ENCODE results near the gene SLC35F3.
A peak's percentile ranks its signal among the peaks of the same experiment; 100 is the strongest.

The SLC35F3 gene

DNA sequence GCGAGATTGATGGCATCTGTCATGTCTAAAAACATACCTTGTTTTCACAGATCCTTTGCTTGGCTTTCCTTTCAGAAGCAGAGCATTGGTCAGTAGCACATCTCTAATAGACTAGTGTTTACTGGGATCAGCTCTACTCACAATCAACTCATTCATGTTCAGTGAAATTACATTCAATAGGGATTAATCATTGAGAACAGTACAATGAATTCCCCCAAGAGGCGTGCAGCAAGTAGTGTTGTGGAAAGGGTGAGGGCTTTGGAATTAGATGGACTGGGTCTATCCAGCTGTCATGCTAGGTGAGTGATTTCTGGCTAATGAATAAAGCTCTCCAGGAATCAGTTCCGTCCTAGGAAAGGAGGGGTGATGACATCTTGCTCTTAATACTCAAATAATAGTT lies 313.6 kb downstream of the SLC35F3 start:
- no peak overlapping the region for H3K27ac ChIP-seq
- peaks cover 26% of the 10 kb centered on the region for H3K27me3 ChIP-seq (ENCODE audit: insufficient read depth, low read depth, severe bottlenecking)
- no peak overlapping the region for H3K4me3 ChIP-seq (ENCODE audit: low read depth, low read length)
- H3K36me3 ChIP-seq: no peaks in the 10 kb centered on the region
- H3K9me3 ChIP-seq (ENCODE audit: severe bottlenecking): no peaks in the 10 kb centered on the region
- TF ChIP-seq, protein P1, sequence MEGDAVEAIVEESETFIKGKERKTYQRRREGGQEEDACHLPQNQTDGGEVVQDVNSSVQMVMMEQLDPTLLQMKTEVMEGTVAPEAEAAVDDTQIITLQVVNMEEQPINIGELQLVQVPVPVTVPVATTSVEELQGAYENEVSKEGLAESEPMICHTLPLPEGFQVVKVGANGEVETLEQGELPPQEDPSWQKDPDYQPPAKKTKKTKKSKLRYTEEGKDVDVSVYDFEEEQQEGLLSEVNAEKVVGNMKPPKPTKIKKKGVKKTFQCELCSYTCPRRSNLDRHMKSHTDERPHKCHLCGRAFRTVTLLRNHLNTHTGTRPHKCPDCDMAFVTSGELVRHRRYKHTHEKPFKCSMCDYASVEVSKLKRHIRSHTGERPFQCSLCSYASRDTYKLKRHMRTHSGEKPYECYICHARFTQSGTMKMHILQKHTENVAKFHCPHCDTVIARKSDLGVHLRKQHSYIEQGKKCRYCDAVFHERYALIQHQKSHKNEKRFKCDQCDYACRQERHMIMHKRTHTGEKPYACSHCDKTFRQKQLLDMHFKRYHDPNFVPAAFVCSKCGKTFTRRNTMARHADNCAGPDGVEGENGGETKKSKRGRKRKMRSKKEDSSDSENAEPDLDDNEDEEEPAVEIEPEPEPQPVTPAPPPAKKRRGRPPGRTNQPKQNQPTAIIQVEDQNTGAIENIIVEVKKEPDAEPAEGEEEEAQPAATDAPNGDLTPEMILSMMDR (IDR thresholded peaks at IDR 0.05; ENCODE audit: low read depth, low read length): no peak
- DNase-seq: peak; percentile 58

DNA sequence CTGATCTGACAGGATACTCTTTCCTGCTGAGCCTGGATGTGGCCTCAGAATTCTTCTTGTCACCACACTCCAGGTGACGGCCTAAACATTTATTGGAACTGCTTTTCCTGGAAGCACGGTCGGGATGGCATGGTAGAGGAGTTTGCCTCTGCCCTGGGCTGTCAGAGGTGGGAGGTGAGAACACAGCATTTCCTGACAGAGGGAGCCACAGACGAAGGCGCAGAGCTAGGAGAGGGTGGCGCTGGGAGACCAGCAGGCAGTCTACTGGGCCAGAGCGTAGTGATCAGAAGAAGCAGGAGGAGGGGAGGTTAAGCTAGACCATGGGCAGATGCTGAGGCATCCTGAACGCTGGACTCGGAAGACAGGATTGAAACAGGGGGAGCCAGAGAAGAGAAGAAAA lies 315.2 kb downstream of the SLC35F3 start:
- TF ChIP-seq, protein P1 (IDR thresholded peaks at IDR 0.05; ENCODE audit: low read depth, low read length): no peak
- no peak for DNase-seq
- H3K27ac ChIP-seq: no peak overlapping the region
- H3K36me3 ChIP-seq: no peaks in the 10 kb centered on the region
- H3K4me3 ChIP-seq (ENCODE audit: low read depth, low read length): no peak overlapping the region
- peaks cover 10% of the 10 kb centered on the region for H3K27me3 ChIP-seq (ENCODE audit: insufficient read depth, low read depth, severe bottlenecking)
- no peaks in the 10 kb centered on the region for H3K9me3 ChIP-seq (ENCODE audit: severe bottlenecking)

GRCh38 chr1:234221601-234222000 lies 317.1 kb downstream of the SLC35F3 start:
- TF ChIP-seq, protein P1 (IDR thresholded peaks at IDR 0.05; ENCODE audit: low read depth, low read length): no peak

GRCh38 chr1:234222561-234223280 lies 318.2 kb downstream of the SLC35F3 start:
- no peaks in the 10 kb centered on the region for H3K27me3 ChIP-seq (ENCODE audit: insufficient read depth, low read depth, severe bottlenecking)
- H3K27ac ChIP-seq: peak overlapping the region; percentile 34
- TF ChIP-seq, protein P1 (IDR thresholded peaks at IDR 0.05; ENCODE audit: low read depth, low read length): peak; percentile 25; the same call in 1 of the 2 replicates
- peak overlapping the region; percentile 3; the same call in 1 of the 2 replicates for H3K4me3 ChIP-seq (ENCODE audit: low read depth, low read length)
- H3K36me3 ChIP-seq: no peaks in the 10 kb centered on the region
- no peaks in the 10 kb centered on the region for H3K9me3 ChIP-seq (ENCODE audit: severe bottlenecking)
- no peak for DNase-seq

More at GRCh38 chr1:234221601-234222000, 317.1 kb downstream of the SLC35F3 start:
- DNase-seq: peak; percentile 78
- peak overlapping the region; percentile 34 for H3K27ac ChIP-seq
- H3K27me3 ChIP-seq (ENCODE audit: insufficient read depth, low read depth, severe bottlenecking): no peaks in the 10 kb centered on the region
- 0 out of 2 replicates have a peak overlapping the region, but pooled peaks have one; percentile 2 for H3K4me3 ChIP-seq (ENCODE audit: low read depth, low read length)
- no peaks in the 10 kb centered on the region for H3K36me3 ChIP-seq
- no peaks in the 10 kb centered on the region for H3K9me3 ChIP-seq (ENCODE audit: severe bottlenecking)

DNA sequence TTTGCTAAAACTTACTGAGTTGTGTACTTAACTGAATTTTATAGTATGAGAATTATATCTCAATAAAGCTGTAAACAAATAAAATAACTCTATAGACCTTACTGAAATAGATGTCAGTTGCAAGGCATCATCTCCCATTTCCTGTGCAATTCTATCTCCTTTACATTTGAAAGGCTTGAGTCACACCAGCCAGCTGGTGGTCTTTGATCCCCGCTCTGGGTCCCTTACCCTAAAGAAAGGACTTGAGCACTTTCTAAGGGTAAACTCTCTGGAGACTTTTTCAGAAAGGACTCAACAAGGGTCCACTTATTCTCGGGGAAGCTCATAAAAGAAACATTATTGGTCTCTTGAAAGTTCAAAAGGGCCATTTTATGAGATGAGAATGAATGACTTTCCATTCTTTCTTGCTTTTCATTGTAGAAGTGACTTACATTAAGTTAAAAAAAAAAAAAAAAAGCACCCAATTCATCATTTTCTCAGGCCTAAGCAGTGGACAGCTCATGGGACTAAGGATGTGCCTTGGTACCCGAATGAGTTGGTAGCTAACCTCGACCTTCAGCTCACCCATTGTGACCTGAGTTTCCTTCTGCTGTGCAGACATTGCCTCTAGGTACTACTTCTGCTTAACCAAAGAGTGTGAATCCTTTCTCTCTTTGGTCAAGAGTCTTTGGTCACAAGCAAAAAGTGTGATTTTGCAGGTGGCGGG lies 321.8 kb downstream of the SLC35F3 start:
- TF ChIP-seq, protein P1 (IDR thresholded peaks at IDR 0.05; ENCODE audit: low read depth, low read length): no peak
- H3K9me3 ChIP-seq (ENCODE audit: severe bottlenecking): no peaks in the 10 kb centered on the region
- H3K36me3 ChIP-seq: no peaks in the 10 kb centered on the region
- H3K27ac ChIP-seq: no peak overlapping the region
- no peak for DNase-seq
- H3K27me3 ChIP-seq (ENCODE audit: insufficient read depth, low read depth, severe bottlenecking): no peaks in the 10 kb centered on the region
- no peak overlapping the region for H3K4me3 ChIP-seq (ENCODE audit: low read depth, low read length)

All from WERI-Rb-1 (cell line).